Activated CD4-positive, alpha-beta memory T cell treated with anti-CD3 and anti-CD28 coated beads, Interleukin-2, amount 10 ng/mL, durations not matched to agents 7 days and 5 days (primary cell): ENCODE measurements around the gene LHFPL6. TPM values are rescaled to one million over a fixed set of nuclear protein-coding genes. Genes with fewer than 3 reads are reported as not detected.

Source experiments
- CTCF ChIA-PET: fragments of 350-600 bp; sonication (Branson Sonifier 250); formaldehyde crosslinking; loops from one replicate; lab custom pipeline; 2021; ENCODE audit warnings: antibody characterized with exemption, inconsistent platforms; lab: Charles Lee
- POLR2A ChIA-PET: fragments of 350-600 bp; sonication (Branson Sonifier 250); formaldehyde crosslinking; loops from one replicate; lab custom pipeline; 2021; ENCODE audit warnings: antibody characterized with exemption; lab: Charles Lee
- DNase-seq: peaks from one replicate; pipeline ENCODE4 v3.0.0-alpha.2; 2020
- H3K27ac Mint-ChIP-seq: one replicate; pipeline ENCODE4 v1.8.0; 2021; ENCODE audit warnings: mild to moderate bottlenecking, mixed read lengths
- H3K27me3 Mint-ChIP-seq: one replicate; pipeline ENCODE4 v1.8.0; 2021; ENCODE audit warnings: mixed read lengths
- H3K36me3 Mint-ChIP-seq: one replicate; pipeline ENCODE4 v1.8.0; 2021; ENCODE audit warnings: low read depth, mixed read lengths
- H3K4me1 Mint-ChIP-seq: one replicate; pipeline ENCODE4 v1.8.0; 2021; ENCODE audit warnings: mixed read lengths
- H3K4me3 Mint-ChIP-seq: one replicate; pipeline ENCODE4 v1.8.0; 2021; ENCODE audit warnings: mild to moderate bottlenecking, mixed read lengths
- H3K9me3 Mint-ChIP-seq: one replicate; pipeline ENCODE4 v1.8.0; 2021; ENCODE audit warnings: mixed read lengths
- total RNA-seq, 2 experiments: library from RNA; stranded (reverse); gene quantifications; one replicate each; pipeline ENCODE4 v1.2.3, GENCODE V29; 2021

LHFPL6 gene
- total RNA-seq, 2 experiments from 2014 or later, result 1.1 to 1.2 TPM

DNA sequence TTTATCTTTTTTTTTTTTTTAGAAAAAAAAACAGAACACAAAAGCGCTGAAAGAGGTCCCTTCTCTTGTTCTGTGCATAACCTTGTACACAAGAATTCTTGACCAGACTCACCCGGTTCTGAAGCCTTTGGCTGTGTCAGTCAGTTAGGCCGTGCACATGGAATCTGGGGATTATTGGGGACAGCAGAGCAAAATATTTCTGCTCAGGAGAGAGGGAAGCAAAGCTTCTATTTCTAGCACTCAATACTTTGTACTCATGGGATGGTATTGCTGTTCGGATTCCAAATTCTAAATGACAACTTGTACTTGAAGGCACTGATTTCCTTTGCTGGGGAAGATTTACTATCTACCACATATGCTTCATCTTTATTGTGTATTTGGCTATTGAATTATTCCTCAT, 292.0 kb downstream of the LHFPL6 start:
- Mint-ChIP-seq H3K36me3 (no peaks in the 10 kb centered on the region), H3K4me1 (peaks cover 4% of the 10 kb centered on the region), H3K9me3 (no peaks in the 10 kb centered on the region), H3K27ac (no peak overlapping the region), H3K27me3 (peaks cover 3% of the 10 kb centered on the region), H3K4me3 (no peak overlapping the region)
- ChIA-PET POLR2A (no interaction called here), CTCF (no interaction called here)
- DNase-seq, result no peak

- peaks cover 1% of the 10 kb centered on the region for H3K27me3 Mint-ChIP-seq
- POLR2A ChIA-PET, result no interaction called here
- H3K4me1 Mint-ChIP-seq, result peaks cover 6% of the 10 kb centered on the region
- no peak overlapping the region for H3K4me3 Mint-ChIP-seq
- DNase-seq, result no peak
- H3K27ac Mint-ChIP-seq, result no peak overlapping the region
- CTCF ChIA-PET, result no interaction called here
- H3K9me3 Mint-ChIP-seq, result no peaks in the 10 kb centered on the region
- no peaks in the 10 kb centered on the region for H3K36me3 Mint-ChIP-seq
Observed at GRCh38 chr13:39306639-39307589, 296.1 kb downstream of the LHFPL6 start.

DNA sequence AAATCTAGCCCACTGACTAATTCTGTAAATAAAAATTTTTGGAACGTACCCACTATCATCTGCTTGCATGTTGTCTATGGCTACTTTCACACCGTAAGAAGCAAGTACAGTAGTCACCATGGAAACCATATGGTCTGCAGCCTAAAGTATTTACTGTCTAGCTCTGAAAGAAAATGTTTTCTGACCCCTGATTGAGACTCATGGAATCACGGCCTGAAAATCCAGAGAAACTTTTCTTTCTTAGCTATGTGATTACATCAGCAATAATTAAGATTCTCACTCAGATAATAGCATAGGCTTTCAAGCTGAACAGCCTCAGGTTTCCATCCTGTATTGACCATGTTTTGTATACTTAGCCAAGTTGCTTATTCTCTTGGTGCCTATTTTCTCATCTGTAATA, 300.2 kb downstream of the LHFPL6 start:
- H3K27me3 Mint-ChIP-seq, result peaks cover 1% of the 10 kb centered on the region
- H3K9me3 Mint-ChIP-seq, result no peaks in the 10 kb centered on the region
- H3K4me3 Mint-ChIP-seq, result no peak overlapping the region
- H3K27ac Mint-ChIP-seq, result no peak overlapping the region
- ChIA-PET CTCF (no interaction called here), POLR2A (no interaction called here)
- H3K4me1 Mint-ChIP-seq, result peaks cover 6% of the 10 kb centered on the region
- no peak for DNase-seq
- H3K36me3 Mint-ChIP-seq, result no peaks in the 10 kb centered on the region

- no peaks in the 10 kb centered on the region for H3K4me1 Mint-ChIP-seq
- H3K27me3 Mint-ChIP-seq, result no peaks in the 10 kb centered on the region
- H3K4me3 Mint-ChIP-seq, result no peak overlapping the region
- ChIA-PET POLR2A (no interaction called here), CTCF (no interaction called here)
- DNase-seq, result no peak
- no peak overlapping the region for H3K27ac Mint-ChIP-seq
- H3K36me3 Mint-ChIP-seq, result no peaks in the 10 kb centered on the region
- peaks cover 3% of the 10 kb centered on the region for H3K9me3 Mint-ChIP-seq
Observed at GRCh38 chr13:39298951-39299350, 304.0 kb downstream of the LHFPL6 start.

- Mint-ChIP-seq H3K4me1 (no peaks in the 10 kb centered on the region), H3K4me3 (no peak overlapping the region), H3K27me3 (no peaks in the 10 kb centered on the region), H3K9me3 (peaks cover 3% of the 10 kb centered on the region), H3K36me3 (no peaks in the 10 kb centered on the region), H3K27ac (no peak overlapping the region)
- CTCF ChIA-PET, result no interaction called here
- DNase-seq, result no peak
- POLR2A ChIA-PET, result no interaction called here
Observed at GRCh38 chr13:39297664-39298171, 305.3 kb downstream of the LHFPL6 start.

- Mint-ChIP-seq H3K9me3 (peaks cover 3% of the 10 kb centered on the region), H3K4me1 (no peaks in the 10 kb centered on the region), H3K27ac (no peak overlapping the region), H3K27me3 (no peaks in the 10 kb centered on the region), H3K4me3 (no peak overlapping the region), H3K36me3 (no peaks in the 10 kb centered on the region)
- POLR2A ChIA-PET, result no interaction called here
- DNase-seq, result no peak
- CTCF ChIA-PET, result no interaction called here
Observed at GRCh38 chr13:39297023-39297422, 306.0 kb downstream of the LHFPL6 start.

GRCh38 chr13:39296193-39296592, 306.8 kb downstream of the LHFPL6 start:
- H3K9me3 Mint-ChIP-seq, result peaks cover 3% of the 10 kb centered on the region
- no peak overlapping the region for H3K27ac Mint-ChIP-seq
- no peak for DNase-seq
- H3K4me3 Mint-ChIP-seq, result no peak overlapping the region
- ChIA-PET POLR2A (no interaction called here), CTCF (no interaction called here)
- H3K4me1 Mint-ChIP-seq, result no peaks in the 10 kb centered on the region
- no peaks in the 10 kb centered on the region for H3K27me3 Mint-ChIP-seq
- H3K36me3 Mint-ChIP-seq, result no peaks in the 10 kb centered on the region

Other genes with a start within 250 kb of the LHFPL6 start
- 10 to 100 TPM; 27.2 to 29.2 TPM for gene COG6, start 52.5 kb upstream of the LHFPL6 start, total RNA-seq